Heart left ventricle (tissue), 16 donors: Measurements from ENCODE around the gene AP3M1. TPM values are rescaled to one million over a fixed set of nuclear protein-coding genes. Genes with fewer than 3 reads are reported as not detected.

Source experiments
- ATAC-seq, 4 donors: fragments of 200-7000 bp; cut with Tn5 transposase; one replicate each; pipeline ENCODE4 v1.9.1; 2020 to 2022; ENCODE audit warnings: moderate library complexity in 4 of 4, mild to moderate bottlenecking in 3 of 4, moderate number of reproducible peaks in 1 of 4
- DNase-seq, 5 donors: peaks; one replicate each; pipeline ENCODE4 v3.0.0-alpha.2; 2020
- H3K27ac ChIP-seq, 12 donors: fragments of 200-600 bp; sonication (generic) in 4 of 12; one replicate each; pipeline versions ENCODE4 v1.5.0 to v1.8.0; 2016 to 2022; ENCODE audit warnings: mild to moderate bottlenecking in 2 of 12
- H3K27me3 ChIP-seq, 9 donors: fragments of 200-600 bp; sonication (generic) in 2 of 9; one replicate each; pipeline versions ENCODE4 v1.5.1 to v1.8.0; 2016 to 2022; ENCODE audit warnings: mild to moderate bottlenecking in 3 of 9
- H3K36me3 ChIP-seq, 9 donors: fragments of 200-600 bp; sonication (generic) in 2 of 9; one replicate each; pipeline versions ENCODE4 v1.5.0 to v1.8.0; 2018 to 2022; ENCODE audit warnings: mild to moderate bottlenecking in 2 of 9
- H3K4me1 ChIP-seq, 12 donors: fragments of 200-600 bp; sonication (generic) in 4 of 12; one replicate each; pipeline versions ENCODE4 v1.5.0 to v1.8.0; 2016 to 2022; ENCODE audit warnings: mild to moderate bottlenecking in 3 of 12
- H3K4me3 ChIP-seq, 12 donors: fragments of 200-600 bp; sonication (generic) in 4 of 12; one replicate each; pipeline versions ENCODE4 v1.5.0 to v1.8.0; 2017 to 2022; ENCODE audit warnings: mild to moderate bottlenecking in 9 of 12, moderate library complexity in 4 of 12
- H3K9me3 ChIP-seq, 12 donors: fragments of 200-600 bp; sonication (generic) in 4 of 12; one replicate each; pipeline versions ENCODE4 v1.5.0 to v1.8.0; 2016 to 2022; ENCODE audit warnings: mild to moderate bottlenecking in 1 of 12
- POLR2A ChIP-seq, 2 donors: fragments of 450-650 bp; IDR thresholded peaks; one replicate each; pipeline ENCODE4 v1.6.1; 2017; ENCODE audit warnings: antibody characterized with exemption in 2 of 2, mild to moderate bottlenecking in 2 of 2, moderate library complexity in 2 of 2
- WGBS, 4 donors: extraction: QIAGEN DNeasy Blood & Tissue Kit in 2 of 4; methylation state at CpG; one replicate each; pipeline versions ENCODE4 v1.1.5 to v1.1.7; 2013 to 2018; 5-methylcytosine and 5-hydroxymethylcytosine counted together
- intact Hi-C, 10 donors: fragments of 100-400 bp; cut with DNase I; formaldehyde crosslinking; loops; one replicate each; pipeline versions ENCODE4 v1.11.1 to v1.14.2; 2022
- polyA plus RNA-seq, 2 donors: library from polyadenylated mRNA; stranded (reverse); fragments of 200-250 nt; gene quantifications; one replicate each; pipeline ENCODE4 v1.2.3, GENCODE V29; 2013
- total RNA-seq, 9 donors: library from RNA; depleted of rRNA in 2 of 9; stranded (reverse); fragments of >200 nt in 2 of 9; fragmentation: NEBNext Ultra II Directional in 3 of 9; extraction: Animal tissue kit (Norgen Biotek cat#: 25700) in 3 of 9; gene quantifications; one replicate each; pipeline versions ENCODE4 v1.1.0 to v1.2.4, GENCODE V29; 2016 to 2023
- TF ChIP-seq, protein P1 (sequence below), 12 donors: fragments of 200-600 bp; sonication (generic) in 4 of 12; IDR thresholded peaks; one replicate each; pipeline versions ENCODE4 v1.5.0 to v1.8.0; 2018 to 2022; ENCODE audit warnings: antibody characterized with exemption in 12 of 12, mild to moderate bottlenecking in 5 of 12
- donor health status: ischemic (EF 13 %, LVEDD 7.1; RV severe dilation, severe dysfunction).
- donor health status: healthy with polysubstance abuse.
- donor health status: DM: no; HTN: yes; CAD: no.
- donor health status: DM: no; HTN: no; CAD: no.
- donor health status: ischemic (EF 25% LVEDD 6.9; RV normal size, moderate dysfunction).
- donor health status: ischemic (EF 25% LVEDD 5.7; RV mildly dilated, moderate dysfunction).
- donor health status: healthy.
- donor health status: DM: yes; HTN: yes; CAD: no.
- donor health status: ischemic (EF 35%, LVEDD 5.7; RV mildly dilated, moderate dysfunction).
- donor health status: nonischemic (EF 11% LVEDD 7.7; RV severe dilation, severe dysfunction).
- donor health status: DM: yes; HTN: yes; CAD: no.
- donor health status: PGD.
- donor health status: ischemic (EF 29% LVEDD 5.4; RV normal size, mild dysfunction).
- donor health status: nonischemic (EF 23%, LVEDD 6.1; RV moderate dilation, normal function).

AP3M1 gene
- total and polyA plus RNA-seq, 11 donors: 7.8 to 37.0 (median 30.5) TPM

DNA sequence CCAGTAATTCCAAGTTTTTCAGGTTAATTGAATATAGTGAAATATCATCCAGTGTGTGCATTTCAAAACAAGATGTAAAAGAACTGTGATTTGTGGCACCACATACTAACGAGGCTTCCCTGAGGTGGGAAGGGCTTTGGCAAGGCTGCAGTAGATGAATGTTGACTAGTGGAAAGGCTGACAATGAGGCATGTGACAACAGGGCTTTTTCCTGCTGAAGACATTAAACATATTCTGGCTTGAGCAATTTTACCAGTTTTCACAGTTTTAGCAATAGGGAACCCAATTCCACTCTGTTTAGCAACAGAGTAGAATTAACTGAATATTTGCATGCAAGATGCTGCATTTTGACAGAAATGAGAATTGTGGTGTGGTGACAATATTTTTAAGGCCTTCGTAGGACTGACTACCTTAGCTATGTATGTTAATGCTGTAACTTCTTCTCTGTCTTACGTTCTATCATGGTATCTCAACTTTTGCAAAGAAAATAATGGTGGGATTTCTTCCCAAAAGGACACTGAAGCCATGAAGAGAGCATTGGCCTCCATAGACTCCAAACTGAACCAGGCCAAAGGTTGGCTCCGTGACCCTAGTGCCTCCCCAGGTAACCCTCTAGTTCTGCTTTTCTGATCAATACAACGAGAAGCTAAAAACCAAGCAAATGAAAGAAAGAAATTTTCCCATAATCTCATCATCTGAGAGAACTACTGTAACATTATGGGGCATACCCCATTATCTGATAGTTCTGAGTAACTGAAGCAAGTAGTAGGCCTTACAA is 68.5 kb downstream of the AP3M1 start:
- H3K36me3 ChIP-seq: peaks cover 0 to 66% (median 43%) of the 10 kb centered on the region in 9 donors
- no peak for DNase-seq
- peak overlapping the region in 4 of 12 donors; percentile 6 to 41 (median 18) for H3K27ac ChIP-seq
- H3K9me3 ChIP-seq: no peaks in the 10 kb centered on the region
- peak in 2 of 4 donors; percentile 18 to 29 for ATAC-seq
- H3K4me1 ChIP-seq: peaks cover 10 to 56% (median 28%) of the 10 kb centered on the region in 12 donors
- TF ChIP-seq POLR2A (IDR thresholded peaks at IDR 0.05): no peak
- TF ChIP-seq, protein P1, sequence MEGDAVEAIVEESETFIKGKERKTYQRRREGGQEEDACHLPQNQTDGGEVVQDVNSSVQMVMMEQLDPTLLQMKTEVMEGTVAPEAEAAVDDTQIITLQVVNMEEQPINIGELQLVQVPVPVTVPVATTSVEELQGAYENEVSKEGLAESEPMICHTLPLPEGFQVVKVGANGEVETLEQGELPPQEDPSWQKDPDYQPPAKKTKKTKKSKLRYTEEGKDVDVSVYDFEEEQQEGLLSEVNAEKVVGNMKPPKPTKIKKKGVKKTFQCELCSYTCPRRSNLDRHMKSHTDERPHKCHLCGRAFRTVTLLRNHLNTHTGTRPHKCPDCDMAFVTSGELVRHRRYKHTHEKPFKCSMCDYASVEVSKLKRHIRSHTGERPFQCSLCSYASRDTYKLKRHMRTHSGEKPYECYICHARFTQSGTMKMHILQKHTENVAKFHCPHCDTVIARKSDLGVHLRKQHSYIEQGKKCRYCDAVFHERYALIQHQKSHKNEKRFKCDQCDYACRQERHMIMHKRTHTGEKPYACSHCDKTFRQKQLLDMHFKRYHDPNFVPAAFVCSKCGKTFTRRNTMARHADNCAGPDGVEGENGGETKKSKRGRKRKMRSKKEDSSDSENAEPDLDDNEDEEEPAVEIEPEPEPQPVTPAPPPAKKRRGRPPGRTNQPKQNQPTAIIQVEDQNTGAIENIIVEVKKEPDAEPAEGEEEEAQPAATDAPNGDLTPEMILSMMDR (IDR thresholded peaks at IDR 0.05): no peak
- H3K4me3 ChIP-seq: no peak overlapping the region
- H3K27me3 ChIP-seq: no peaks in the 10 kb centered on the region
- WGBS, 4 donors: 55 to 71% (median 68%) methylated on average over 5 of the region's 5 CpGs
- intact Hi-C loops: loop anchor here (1.0 to 10.0 kb wide), 11 partner anchors 70 to 237 kb away; partner anchors contain the start of gene VCL (in 2 of the 10)

DNA sequence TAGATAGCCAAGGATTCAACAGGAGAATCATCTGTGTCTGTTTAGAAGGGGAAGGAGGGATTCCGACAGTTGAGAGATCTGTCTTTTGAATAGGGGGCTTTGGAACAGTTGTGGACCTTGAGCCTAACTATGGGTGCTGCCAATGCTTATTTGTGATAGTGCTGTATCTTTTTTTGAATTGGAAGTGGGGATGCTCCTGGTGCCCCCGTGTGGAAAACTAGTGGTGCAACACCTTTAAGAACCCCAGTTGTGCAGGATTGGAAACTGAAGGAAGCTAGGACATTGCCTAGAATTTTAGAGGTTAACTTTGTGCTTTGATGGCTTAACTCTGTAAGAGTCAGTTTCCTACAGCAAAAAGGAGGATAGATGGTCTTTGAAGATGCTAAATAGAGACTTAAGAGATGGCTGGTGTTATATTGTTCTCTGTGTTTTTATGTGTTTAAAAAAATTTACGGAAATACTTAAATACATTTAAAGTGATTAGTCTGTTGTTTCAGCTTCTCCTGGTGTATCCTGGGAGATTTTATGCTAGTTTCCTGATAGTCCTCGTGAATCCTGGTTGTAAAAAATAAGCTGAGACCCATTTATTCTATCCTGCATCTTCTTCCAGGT is 69.3 kb downstream of the AP3M1 start:
- 39 to 51% (median 45%) methylated on average over 4 of the region's 4 CpGs for WGBS, 4 donors
- no peak overlapping the region for H3K4me3 ChIP-seq
- peak overlapping the region in 3 of 12 donors; percentile 6 to 53 (median 14) for H3K27ac ChIP-seq
- DNase-seq: peak in 2 of 5 donors; percentile 42 to 48
- H3K4me1 ChIP-seq: peaks cover 10 to 54% (median 28%) of the 10 kb centered on the region in 12 donors
- intact Hi-C loops: loop anchor here (1.0 to 10.0 kb wide), 11 partner anchors 69 to 236 kb away; partner anchors contain the start of gene VCL (in 2 of the 10)
- TF ChIP-seq, protein P1 (IDR thresholded peaks at IDR 0.05): peak; percentile 59 to 87 (median 78)
- TF ChIP-seq POLR2A (IDR thresholded peaks at IDR 0.05): no peak
- ATAC-seq: peak; percentile 30 to 73 (median 68)
- H3K9me3 ChIP-seq: no peaks in the 10 kb centered on the region
- H3K27me3 ChIP-seq: no peaks in the 10 kb centered on the region
- peaks cover 0 to 66% (median 45%) of the 10 kb centered on the region in 9 donors for H3K36me3 ChIP-seq

DNA sequence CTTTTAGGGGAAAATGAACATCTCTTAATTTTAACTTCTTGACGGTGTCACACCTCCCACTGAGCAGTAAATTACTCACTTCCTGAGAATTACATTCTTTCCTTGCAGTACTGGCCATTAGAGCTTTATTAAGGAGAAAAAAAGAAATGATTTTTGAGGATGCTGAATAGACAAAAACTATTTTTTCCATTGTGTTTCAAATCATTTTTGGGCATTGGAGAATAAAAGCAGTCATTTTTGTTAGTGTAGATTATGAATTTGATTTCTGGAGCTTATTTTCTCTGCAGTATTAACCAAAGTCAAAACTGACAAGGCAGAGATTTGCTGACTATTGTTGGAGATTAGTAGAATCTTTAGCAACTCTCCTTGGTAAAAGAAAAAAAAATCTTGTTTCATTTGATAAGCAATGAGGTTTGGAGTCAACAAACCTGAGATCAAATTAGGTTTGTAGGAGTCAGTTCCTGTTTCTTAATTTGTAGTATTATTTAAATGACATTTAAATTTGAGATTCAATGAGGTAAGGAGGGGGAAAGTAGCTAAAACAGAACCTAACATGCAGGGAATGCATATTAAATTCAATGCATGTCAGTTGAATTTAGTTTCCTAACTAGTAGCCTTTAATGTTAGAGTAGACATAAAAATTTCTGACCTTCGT is 70.6 kb downstream of the AP3M1 start:
- ATAC-seq (no peak), DNase-seq (no peak)
- peaks cover 10 to 54% (median 28%) of the 10 kb centered on the region in 12 donors for H3K4me1 ChIP-seq
- intact Hi-C loops: loop anchor here (1.0 to 10.0 kb wide), 13 partner anchors 68 to 235 kb away; partner anchors contain the start of gene VCL (in 5 of the 10)
- no peak overlapping the region for H3K4me3 ChIP-seq
- WGBS, 4 donors: 59 to 71% (median 64%) methylated on average over 2 of the region's 2 CpGs
- no peaks in the 10 kb centered on the region for H3K9me3 ChIP-seq
- no peaks in the 10 kb centered on the region for H3K27me3 ChIP-seq
- peak overlapping the region in 3 of 12 donors; percentile 1 to 53 (median 42) for H3K27ac ChIP-seq
- H3K36me3 ChIP-seq: peaks cover 0 to 66% (median 46%) of the 10 kb centered on the region in 9 donors
- TF ChIP-seq, protein P1 (IDR thresholded peaks at IDR 0.05): no peak
- TF ChIP-seq POLR2A (IDR thresholded peaks at IDR 0.05): no peak
